ENCODE results near the gene NISCH. TPM values are rescaled to one million over a fixed set of nuclear protein-coding genes. Genes with fewer than 3 reads are reported as not detected.
A peak's percentile ranks its signal among the peaks of the same experiment; 100 is the strongest.

The NISCH gene
- total RNA-seq, 4 donors from 2014 or later: 65.7 to 150 (median 128) TPM

DNA sequence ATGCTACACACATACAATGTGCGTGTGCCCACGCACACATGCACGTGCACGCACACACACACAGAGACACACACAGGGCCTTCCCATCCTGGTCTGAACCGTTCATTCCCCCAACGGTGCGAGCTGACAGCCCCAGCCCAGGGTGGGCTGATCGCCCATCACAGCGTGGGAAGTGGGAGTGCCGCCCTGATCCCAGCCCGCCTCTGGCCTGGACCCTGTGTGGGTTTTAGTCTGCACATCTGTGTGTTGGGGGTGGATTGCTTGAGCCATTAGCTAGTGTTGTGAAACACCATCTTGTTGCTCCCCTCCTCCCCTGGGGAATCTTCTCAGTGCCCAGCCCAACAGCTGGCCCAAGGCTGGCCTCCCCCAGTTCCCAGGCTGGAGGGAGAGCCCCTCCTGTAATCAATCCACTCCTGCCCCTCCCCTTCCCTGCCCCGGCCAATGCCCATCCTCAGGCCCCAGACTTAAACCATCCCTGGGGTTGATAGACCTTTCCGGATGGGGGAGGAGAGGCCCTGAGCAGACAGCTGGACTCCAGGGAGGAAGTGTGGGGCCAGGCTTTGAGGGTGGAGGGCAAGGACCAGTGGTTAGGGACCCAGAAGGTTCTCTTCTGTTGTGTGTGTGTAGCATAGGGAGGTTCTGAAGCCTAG lies 18.8 kb upstream of the NISCH start:
- DNase-seq: peak in 2 of 3 donors; percentile 40 to 43
- no peaks in the 10 kb centered on the region for H3K9me3 ChIP-seq
- no peak overlapping the region for H3K4me3 ChIP-seq
- no peaks in the 10 kb centered on the region for H3K27me3 ChIP-seq
- TF ChIP-seq POLR2A (IDR thresholded peaks at IDR 0.05): no peak
- TF ChIP-seq, protein P1, sequence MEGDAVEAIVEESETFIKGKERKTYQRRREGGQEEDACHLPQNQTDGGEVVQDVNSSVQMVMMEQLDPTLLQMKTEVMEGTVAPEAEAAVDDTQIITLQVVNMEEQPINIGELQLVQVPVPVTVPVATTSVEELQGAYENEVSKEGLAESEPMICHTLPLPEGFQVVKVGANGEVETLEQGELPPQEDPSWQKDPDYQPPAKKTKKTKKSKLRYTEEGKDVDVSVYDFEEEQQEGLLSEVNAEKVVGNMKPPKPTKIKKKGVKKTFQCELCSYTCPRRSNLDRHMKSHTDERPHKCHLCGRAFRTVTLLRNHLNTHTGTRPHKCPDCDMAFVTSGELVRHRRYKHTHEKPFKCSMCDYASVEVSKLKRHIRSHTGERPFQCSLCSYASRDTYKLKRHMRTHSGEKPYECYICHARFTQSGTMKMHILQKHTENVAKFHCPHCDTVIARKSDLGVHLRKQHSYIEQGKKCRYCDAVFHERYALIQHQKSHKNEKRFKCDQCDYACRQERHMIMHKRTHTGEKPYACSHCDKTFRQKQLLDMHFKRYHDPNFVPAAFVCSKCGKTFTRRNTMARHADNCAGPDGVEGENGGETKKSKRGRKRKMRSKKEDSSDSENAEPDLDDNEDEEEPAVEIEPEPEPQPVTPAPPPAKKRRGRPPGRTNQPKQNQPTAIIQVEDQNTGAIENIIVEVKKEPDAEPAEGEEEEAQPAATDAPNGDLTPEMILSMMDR (IDR thresholded peaks at IDR 0.05): no peak
- peaks cover 0 to 26% (median 0%) of the 10 kb centered on the region in 4 donors for H3K4me1 ChIP-seq
- H3K27ac ChIP-seq: no peak overlapping the region
- no peaks in the 10 kb centered on the region for H3K36me3 ChIP-seq

DNA sequence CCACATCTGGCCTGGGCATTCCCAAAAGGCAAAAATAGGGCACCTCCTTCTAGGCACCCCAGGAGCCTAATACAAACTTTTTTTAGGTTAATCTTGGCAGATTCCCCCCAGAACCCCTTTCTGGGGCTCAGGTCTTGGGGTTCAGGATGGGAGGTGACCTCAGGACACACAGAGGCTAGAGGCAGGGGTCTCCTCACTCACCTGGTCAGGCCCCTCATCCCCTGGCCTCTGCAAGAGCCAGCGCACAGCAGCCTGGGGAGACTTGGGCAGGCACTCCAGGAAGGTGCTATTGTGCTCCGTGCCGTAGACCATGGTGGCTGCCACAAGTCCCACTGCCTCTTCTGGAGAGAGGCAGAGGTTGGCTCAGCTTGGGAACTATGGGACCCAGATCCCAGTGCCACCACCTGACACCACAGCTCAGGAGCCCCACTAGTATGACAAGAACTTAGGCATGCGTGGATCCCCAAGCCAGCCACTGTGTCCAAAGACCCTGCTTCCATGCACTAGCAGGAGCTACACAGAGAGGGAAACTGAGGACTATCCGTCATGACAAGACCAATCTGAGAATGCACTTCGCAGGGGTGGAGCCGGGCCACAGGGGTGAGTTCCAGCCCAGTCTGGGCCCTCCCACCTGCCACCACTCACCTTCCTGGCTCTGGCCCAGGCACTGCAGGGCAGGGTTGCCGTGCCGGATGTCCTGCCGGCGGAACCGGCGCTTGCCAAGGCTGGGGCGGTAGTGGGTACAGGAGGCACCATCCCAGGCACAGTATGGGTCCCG lies 17.9 kb upstream of the NISCH start:
- Histone ChIP-seq H3K27me3 (no peaks in the 10 kb centered on the region), H3K36me3 (no peaks in the 10 kb centered on the region), H3K4me3 (peak overlapping the region in 1 of 4 donors; percentile 7), H3K9me3 (no peaks in the 10 kb centered on the region), H3K4me1 (peaks cover 0 to 24% (median 0%) of the 10 kb centered on the region in 4 donors), H3K27ac (no peak overlapping the region)
- no peak for TF ChIP-seq POLR2A (IDR thresholded peaks at IDR 0.05)
- TF ChIP-seq, protein P1 (IDR thresholded peaks at IDR 0.05): no peak
- DNase-seq: peak in 2 of 3 donors; percentile 69 to 78

DNA sequence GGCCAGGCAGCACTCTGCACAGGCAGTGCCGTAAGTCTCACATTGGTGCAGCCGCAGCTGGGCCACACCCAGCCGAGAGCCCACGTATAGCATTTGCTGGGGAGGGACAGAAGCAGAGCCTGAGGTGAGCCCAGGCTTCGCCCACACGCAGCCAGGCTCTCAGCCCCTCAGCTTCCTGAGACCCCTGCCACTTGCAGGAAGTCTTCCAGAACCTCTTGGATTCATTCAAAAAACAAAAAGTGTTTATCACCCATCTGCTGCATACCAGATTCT lies 17.4 kb upstream of the NISCH start:
- H3K9me3 ChIP-seq: no peaks in the 10 kb centered on the region
- H3K27me3 ChIP-seq: no peaks in the 10 kb centered on the region
- DNase-seq: no peak
- no peak for TF ChIP-seq POLR2A (IDR thresholded peaks at IDR 0.05)
- TF ChIP-seq, protein P1 (IDR thresholded peaks at IDR 0.05): no peak
- H3K27ac ChIP-seq: no peak overlapping the region
- H3K4me3 ChIP-seq: peak overlapping the region in 1 of 4 donors; percentile 7
- no peaks in the 10 kb centered on the region for H3K36me3 ChIP-seq
- peaks cover 0 to 18% (median 0%) of the 10 kb centered on the region in 4 donors for H3K4me1 ChIP-seq

DNA sequence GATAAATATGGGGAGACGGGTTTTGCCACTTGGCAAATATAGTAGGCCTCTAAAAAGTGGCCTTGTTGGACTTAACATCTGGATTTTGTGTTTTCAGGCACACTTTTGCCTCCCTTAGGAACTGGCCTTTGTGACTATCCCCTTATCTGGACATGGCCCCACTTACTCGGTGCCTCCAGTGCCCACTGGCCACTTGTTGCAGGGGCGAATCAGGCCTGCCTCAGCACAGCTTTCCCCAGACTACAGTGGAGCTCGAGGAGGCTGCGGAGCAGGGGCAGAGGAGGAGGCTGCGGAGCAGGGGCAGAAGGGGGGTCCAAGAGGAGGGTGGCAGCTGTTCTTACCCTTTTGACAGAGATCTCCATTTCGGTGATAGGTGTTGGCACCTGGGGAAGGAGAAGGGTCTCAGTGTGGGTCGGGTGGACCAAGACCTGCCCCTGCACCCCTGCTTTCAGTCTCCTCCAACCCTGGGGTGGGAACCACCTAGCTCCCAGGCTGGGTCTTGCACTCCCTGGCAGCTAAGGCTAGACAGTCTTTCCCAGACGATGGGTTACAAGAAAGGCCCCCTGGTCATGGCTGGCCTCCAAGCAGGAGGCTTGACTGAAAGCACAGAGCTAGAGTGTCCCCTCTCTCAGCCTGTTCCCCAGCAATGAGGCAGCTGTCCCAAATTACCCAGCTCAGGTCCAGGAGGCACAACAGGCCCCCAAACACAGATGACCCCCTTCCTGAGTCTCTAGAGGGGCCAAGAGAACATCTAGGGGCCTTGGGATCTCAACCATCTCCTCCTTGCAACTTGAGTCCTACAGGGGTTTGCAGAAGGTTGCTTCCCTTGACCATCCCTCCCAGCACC lies 16.6 kb upstream of the NISCH start:
- Histone ChIP-seq H3K27ac (no peak overlapping the region), H3K4me1 (peaks cover 0 to 11% (median 0%) of the 10 kb centered on the region in 4 donors), H3K27me3 (no peaks in the 10 kb centered on the region), H3K9me3 (no peaks in the 10 kb centered on the region), H3K4me3 (no peak overlapping the region), H3K36me3 (no peaks in the 10 kb centered on the region)
- TF ChIP-seq, protein P1 (IDR thresholded peaks at IDR 0.05): no peak
- TF ChIP-seq POLR2A (IDR thresholded peaks at IDR 0.05): no peak
- peak in 1 of 3 donors; percentile 23 for DNase-seq

DNA sequence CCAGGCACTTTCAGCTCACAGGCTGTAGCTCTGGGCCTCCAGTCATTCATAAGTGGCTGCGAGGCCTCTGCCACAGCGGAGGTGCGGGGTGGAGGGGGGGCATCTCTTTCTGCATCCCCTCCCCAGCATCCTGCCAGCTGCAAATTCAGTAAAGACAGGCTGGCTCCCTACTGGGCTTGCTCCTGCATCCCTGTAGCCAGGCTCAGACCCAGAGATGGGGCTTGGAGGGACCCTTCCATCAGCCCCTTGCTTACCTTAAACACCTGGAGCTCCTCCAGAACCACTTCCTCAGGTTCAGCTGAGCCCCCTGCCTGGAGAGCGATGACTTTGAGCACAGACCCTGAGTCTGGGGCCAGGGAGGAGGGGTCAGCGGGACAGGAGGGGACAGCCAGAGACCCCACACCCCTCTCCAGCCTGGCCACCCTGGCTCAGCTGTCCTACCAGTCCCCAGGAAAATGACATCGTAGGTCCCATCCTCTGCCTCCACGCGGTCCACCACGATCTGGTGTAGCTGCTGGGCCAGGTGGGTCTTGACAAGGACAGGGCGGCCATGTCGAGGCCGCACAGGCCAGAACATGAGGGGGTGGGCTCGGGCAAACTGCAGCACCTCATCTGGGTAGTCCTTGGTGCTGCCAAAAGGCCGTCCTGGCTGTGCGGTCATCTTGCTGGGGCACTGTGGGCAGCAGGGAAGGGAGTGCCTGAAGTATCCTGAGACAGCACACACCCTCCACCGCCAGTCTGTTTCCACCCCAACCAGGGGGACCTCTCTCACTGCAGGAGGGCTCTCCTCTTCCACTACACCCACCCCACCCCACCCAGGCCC lies 15.8 kb upstream of the NISCH start:
- Histone ChIP-seq H3K4me3 (no peak overlapping the region), H3K36me3 (no peaks in the 10 kb centered on the region), H3K27me3 (no peaks in the 10 kb centered on the region), H3K9me3 (no peaks in the 10 kb centered on the region), H3K27ac (no peak overlapping the region), H3K4me1 (peaks cover 0 to 9% (median 0%) of the 10 kb centered on the region in 4 donors)
- no peak for TF ChIP-seq POLR2A (IDR thresholded peaks at IDR 0.05)
- TF ChIP-seq, protein P1 (IDR thresholded peaks at IDR 0.05): no peak
- peak in 1 of 3 donors; percentile 32 for DNase-seq
